ENCODE results near the gene COL9A1.
"Not testable (repeated sequence)": the region's sequence is repeated elsewhere in the genome, so short reads cannot be mapped to it uniquely, and the experiment has no call there.

COL9A1 gene

DNA sequence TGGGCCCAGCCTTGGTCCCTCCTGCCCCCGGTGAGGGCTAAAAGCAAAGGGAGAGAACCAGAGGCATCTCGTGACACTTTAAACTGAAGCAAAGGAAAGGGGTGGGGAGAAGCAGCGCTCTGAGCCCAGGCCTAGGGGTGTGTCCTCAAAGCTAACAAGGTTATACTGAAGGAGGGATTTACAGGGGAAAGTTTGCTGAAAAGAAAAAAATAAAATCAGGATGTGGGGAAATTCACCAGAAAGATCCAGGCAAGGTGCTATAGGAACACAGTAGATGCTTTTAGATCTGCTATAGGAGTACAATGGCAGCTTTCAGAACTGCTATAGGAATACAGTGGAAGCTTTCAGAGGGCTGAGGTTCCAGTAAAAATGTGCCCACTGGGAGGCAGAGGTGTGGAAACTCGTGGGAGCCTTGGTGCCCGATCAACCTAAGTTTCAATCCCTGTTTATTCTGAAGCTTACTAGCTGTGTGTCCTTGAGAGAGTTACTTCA, at the start of gene COL9A1:
Gene COL9A1, minus strand, starts transcription at position 51 of the 492 bp plus-strand sequence. CDS start 160 bp downstream, outside the sequence.
- no peaks in the 10 kb centered on the region for H3K4me1 Mint-ChIP-seq (ENCODE audit: low read depth)
- peaks cover 9% of the 10 kb centered on the region for H3K27me3 Mint-ChIP-seq (ENCODE audit: low read depth)
- H3K27ac Mint-ChIP-seq: no peak within 1 kb of the TSS

DNA sequence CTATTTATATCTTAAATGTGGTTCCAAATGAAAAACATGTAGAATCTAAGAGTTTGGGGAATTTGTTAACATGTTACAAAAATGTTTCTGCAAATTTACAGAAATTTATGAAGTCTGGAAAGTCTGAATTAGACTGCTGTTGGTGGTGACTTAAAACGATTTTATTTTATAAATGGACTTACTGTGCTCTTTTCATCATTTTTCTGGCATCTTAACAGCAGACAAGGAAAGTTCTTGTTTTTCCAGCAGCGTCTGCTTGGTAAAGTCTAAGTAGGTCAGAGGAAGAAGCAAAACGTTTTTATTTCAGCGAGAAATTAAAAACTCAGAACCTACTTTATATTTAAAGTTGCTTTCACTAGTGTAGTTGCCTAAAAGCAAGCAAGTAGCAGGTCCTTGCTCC, 48.6 kb upstream of the COL9A1 start:
- Mint-ChIP-seq H3K9me3 (no peaks in the 10 kb centered on the region), H3K4me1 (ENCODE audit: low read depth) (no peaks in the 10 kb centered on the region), H3K27me3 (ENCODE audit: low read depth) (peaks cover 4% of the 10 kb centered on the region), H3K4me3 (no peak overlapping the region), H3K36me3 (ENCODE audit: low read depth) (no peaks in the 10 kb centered on the region), H3K27ac (no peak overlapping the region)

More for the DNA sequence above, at the start of gene COL9A1:
- H3K4me3 Mint-ChIP-seq: no peak within 1 kb of the TSS
- no peaks in the 10 kb centered on the region for H3K9me3 Mint-ChIP-seq
- no peaks in the 10 kb centered on the region for H3K36me3 Mint-ChIP-seq (ENCODE audit: low read depth)

DNA sequence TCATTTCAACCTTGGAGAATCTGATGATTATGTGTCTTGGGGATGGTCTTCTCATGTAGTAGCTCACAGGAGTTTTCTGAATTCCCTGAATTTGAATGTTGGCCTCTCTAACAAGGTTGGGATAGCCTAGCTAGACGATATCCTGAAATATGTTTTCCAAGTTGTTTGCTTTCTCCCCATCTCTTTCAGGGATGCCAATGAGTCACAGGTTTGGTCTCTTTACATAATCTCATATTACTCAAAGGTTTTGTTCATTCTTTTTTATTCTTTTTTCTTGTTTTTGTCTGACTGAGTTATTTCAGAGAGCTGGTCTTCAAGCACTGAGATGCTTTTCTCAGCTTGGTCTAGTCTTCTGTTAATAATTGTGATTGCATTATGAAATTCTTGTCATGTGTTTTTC, 42.7 kb upstream of the COL9A1 start:
- Mint-ChIP-seq H3K4me3 (no peak overlapping the region), H3K36me3 (ENCODE audit: low read depth) (no peaks in the 10 kb centered on the region), H3K27me3 (ENCODE audit: low read depth) (no peaks in the 10 kb centered on the region), H3K27ac (no peak overlapping the region), H3K9me3 (no peaks in the 10 kb centered on the region), H3K4me1 (ENCODE audit: low read depth) (no peaks in the 10 kb centered on the region)

DNA sequence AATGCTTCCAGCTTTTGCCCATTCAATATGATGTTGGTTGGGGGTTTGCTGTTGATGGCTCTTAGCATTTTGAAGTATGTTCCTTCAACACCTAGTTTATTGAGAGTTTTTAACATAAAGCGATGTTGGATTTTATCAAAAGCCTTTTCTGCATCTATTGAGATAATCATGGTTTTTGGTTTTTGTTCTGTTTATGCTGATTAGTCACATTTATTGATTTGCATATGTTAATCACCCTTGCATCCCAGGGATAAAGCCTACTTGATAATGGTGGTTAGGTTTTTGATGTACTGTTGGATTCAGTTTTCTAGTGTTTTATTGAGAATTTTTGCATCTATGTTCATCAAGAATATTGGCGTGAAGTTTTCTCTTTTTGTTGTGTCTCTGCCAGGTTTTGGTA, 40.4 kb upstream of the COL9A1 start:
- Mint-ChIP-seq H3K27me3 (ENCODE audit: low read depth) (no peaks in the 10 kb centered on the region), H3K27ac (no peak overlapping the region), H3K36me3 (ENCODE audit: low read depth) (no peaks in the 10 kb centered on the region), H3K4me3 (no peak overlapping the region), H3K4me1 (ENCODE audit: low read depth) (no peaks in the 10 kb centered on the region), H3K9me3 (no peaks in the 10 kb centered on the region)

DNA sequence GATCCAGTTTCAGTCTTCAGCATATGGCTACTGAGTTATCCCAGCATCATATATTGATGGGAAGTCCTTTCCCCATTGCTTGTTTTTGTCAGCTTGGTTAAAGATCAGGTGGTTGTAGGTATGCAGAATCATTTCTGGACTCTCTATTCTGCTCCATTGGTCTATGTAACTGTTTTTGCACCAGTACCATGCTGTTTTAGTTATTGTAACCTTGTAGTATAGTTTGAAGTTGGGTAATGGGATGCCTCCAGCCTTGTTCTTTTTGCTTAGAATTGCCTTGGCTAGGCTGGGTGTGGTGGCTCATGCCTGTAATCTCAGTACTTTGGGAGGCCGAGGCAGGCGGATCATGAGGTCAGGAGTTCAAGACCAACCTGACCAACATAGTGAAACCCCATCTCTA, 36.9 kb upstream of the COL9A1 start:
- not testable (repeated sequence) for H3K27me3 Mint-ChIP-seq (ENCODE audit: low read depth); H3K4me1 Mint-ChIP-seq (ENCODE audit: low read depth)

DNA sequence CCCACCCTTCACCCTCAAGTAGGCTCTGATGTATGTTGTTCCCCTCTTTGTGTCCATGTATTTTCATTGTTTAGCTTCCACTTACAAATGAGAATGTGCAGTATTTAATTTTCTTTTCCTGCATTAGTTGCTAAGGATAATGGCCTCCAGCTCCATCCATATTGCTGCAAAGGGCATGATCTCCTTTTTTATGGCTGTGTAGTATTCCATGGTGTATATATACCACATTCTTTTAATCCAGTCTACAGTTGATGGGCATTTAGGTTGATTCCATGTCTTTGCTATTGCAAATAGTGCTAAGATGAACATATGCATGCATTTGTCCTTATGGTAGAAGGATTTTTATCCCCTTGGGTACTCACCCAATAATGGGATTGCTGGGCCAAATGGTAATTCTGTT, 35.9 kb upstream of the COL9A1 start:
- H3K36me3 Mint-ChIP-seq (ENCODE audit: low read depth): no peaks in the 10 kb centered on the region
- no peaks in the 10 kb centered on the region for H3K4me1 Mint-ChIP-seq (ENCODE audit: low read depth)
- no peaks in the 10 kb centered on the region for H3K27me3 Mint-ChIP-seq (ENCODE audit: low read depth)
- H3K4me3 Mint-ChIP-seq: no peak overlapping the region
- H3K9me3 Mint-ChIP-seq: no peaks in the 10 kb centered on the region
- no peak overlapping the region for H3K27ac Mint-ChIP-seq

More for the DNA sequence above, 36.9 kb upstream of the COL9A1 start:
- not testable (repeated sequence) for H3K27ac Mint-ChIP-seq; H3K36me3 Mint-ChIP-seq (ENCODE audit: low read depth); H3K4me3 Mint-ChIP-seq; H3K9me3 Mint-ChIP-seq

DNA sequence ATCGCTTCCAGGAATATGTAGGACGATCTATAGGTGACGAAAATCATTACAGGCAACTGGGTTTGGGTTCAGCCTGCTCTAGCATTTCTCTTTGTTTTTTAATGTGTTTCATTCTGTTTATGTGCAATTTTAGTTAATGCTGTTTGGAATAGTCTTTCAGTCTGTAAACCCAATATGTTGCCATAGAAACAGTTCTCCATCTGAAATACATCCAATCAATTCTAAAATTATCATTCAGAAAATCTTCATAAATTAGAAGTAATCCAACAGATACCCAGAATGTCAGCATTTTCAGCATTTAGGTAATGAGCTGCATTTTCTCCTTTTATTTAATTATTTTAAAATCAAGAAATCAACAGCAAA, 34.8 kb upstream of the COL9A1 start:
- no peak overlapping the region for H3K4me3 Mint-ChIP-seq
- peaks cover 4% of the 10 kb centered on the region for H3K27me3 Mint-ChIP-seq (ENCODE audit: low read depth)

DNA sequence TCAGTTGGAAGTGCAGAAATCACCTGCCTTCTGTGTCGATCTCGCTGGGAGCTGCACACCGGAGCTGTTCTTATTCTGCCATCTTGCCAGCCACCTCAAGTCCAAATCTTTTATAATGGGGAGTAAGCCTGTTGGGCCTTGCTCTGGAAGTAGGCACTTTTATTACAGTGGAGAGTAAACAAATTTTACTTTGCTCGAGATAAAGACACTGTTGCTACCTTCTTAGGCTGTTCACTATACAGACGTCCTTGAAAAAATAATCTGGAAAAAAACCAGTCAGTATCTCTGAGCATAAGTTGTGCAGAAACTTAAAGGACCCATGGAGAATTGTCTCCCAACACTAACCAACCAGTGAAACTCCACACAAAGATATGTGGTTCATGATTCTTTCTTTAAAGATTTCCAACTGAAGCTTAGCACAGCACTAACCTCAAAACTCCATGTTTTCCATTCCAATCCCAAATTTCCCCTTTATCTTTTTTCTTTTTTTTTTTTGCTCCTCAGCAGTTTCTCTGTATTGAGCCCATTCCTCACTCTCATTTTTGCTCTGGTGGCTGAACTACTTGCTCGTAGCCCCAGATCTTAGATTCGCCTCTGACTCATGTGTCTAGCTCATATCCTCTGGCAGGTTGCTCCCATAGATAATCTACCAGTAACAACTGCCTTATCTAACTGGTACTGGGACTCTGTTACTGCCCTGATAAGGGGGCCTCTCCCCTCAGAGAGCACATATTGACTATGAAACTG, 34.3 kb upstream of the COL9A1 start:
- Mint-ChIP-seq H3K27ac (no peak overlapping the region), H3K4me3 (no peak overlapping the region), H3K36me3 (ENCODE audit: low read depth) (no peaks in the 10 kb centered on the region), H3K27me3 (ENCODE audit: low read depth) (peaks cover 4% of the 10 kb centered on the region), H3K4me1 (ENCODE audit: low read depth) (no peaks in the 10 kb centered on the region), H3K9me3 (no peaks in the 10 kb centered on the region)

More for the DNA sequence above, 34.8 kb upstream of the COL9A1 start:
- Mint-ChIP-seq H3K36me3 (ENCODE audit: low read depth) (no peaks in the 10 kb centered on the region), H3K9me3 (no peaks in the 10 kb centered on the region), H3K4me1 (ENCODE audit: low read depth) (no peaks in the 10 kb centered on the region), H3K27ac (no peak overlapping the region)

DNA sequence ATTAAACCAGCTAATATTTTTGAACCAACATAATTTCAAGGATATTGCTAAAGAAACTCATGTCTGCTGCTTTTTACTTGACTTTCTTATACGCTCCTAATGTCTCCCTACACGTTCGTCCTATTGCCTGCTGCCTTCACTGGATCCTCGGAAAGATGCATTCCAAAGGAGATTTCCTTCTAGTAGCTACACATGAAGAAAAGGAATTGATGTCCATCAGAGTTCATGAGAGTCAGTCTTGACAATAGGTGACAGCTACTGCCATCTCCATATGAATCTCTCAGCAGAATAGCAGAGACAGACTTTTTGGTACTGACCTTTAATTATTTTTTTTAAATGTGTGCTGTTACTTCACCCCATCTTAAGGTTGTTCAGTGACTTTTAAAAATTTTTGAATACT, 24.2 kb upstream of the COL9A1 start:
- Mint-ChIP-seq H3K27ac (no peak overlapping the region), H3K4me3 (no peak overlapping the region), H3K27me3 (ENCODE audit: low read depth) (peaks cover 7% of the 10 kb centered on the region), H3K9me3 (no peaks in the 10 kb centered on the region), H3K36me3 (ENCODE audit: low read depth) (no peaks in the 10 kb centered on the region), H3K4me1 (ENCODE audit: low read depth) (no peaks in the 10 kb centered on the region)

DNA sequence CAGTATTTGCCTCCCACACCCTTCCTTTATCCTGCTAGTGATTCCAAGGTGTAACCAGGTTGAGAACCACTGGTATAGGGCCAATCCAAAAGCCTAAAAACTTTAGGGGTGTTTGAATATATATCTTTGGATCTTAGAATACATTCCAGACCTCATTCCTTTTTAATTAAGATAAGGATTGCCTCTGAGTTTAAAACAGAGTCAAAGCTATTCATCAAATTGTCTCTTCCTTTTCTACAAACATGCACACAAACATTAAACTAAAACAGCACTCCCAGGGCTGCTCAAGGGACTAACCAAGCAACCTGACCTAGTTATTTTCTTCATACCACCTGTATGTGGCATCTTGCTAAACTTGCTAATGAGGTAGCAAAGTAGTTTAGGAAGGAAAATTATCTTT, 22.1 kb upstream of the COL9A1 start:
- H3K4me3 Mint-ChIP-seq: no peak overlapping the region
- H3K27me3 Mint-ChIP-seq (ENCODE audit: low read depth): peaks cover 7% of the 10 kb centered on the region
- no peaks in the 10 kb centered on the region for H3K4me1 Mint-ChIP-seq (ENCODE audit: low read depth)
- no peak overlapping the region for H3K27ac Mint-ChIP-seq
- H3K36me3 Mint-ChIP-seq (ENCODE audit: low read depth): no peaks in the 10 kb centered on the region
- H3K9me3 Mint-ChIP-seq: no peaks in the 10 kb centered on the region

DNA sequence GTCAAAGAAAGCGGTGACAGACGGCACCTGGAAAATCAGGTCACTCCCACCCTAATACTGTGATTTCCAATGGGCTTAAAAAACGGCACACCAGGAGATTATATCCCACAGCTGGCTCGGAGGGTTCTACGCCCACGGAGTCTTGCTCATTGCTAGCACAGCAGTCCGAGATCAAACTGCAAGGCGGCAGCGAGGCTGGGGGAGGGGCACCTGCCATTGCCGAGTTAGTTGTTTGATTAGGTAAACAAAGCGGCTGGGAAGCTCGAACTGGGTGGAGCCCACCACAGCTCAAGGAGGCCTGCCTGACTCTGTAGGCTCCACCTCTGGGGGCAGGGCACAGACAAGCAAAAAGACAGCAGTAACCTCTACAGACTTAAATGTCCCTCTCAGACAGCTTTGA, 14.9 kb upstream of the COL9A1 start:
- not testable (repeated sequence) for H3K36me3 Mint-ChIP-seq (ENCODE audit: low read depth); H3K27me3 Mint-ChIP-seq (ENCODE audit: low read depth); H3K4me1 Mint-ChIP-seq (ENCODE audit: low read depth); H3K9me3 Mint-ChIP-seq; H3K27ac Mint-ChIP-seq; H3K4me3 Mint-ChIP-seq

DNA sequence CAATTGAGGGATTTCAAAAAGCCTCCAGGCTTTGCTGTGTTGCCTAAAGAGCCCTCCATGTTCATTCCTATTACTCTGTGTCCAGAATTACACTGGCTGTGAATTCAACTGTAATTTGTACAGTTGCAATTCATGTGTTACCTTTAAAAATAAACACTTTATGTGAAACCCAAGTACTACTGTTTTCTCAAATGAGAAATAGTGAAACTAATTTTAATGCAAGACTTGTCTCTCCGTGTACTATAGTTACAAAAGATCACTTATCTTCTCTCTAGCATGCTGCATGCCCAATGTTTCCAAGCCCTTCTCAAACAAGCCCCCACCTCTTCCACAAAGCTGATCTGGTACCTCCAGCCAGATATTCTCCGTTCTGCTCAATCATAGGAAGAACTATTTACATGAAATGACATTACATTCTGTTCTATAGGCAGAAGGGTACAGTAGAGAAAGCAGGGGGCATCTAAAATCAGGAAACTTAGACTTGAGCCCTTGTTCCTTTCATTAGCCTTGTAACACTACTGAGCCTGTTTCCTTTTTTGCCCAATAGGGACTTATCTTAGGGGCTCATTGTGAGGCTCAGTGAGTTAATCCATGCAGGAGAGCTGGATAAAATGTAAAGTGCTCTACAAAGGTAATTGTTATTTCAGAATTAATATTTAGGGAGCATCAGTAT, 12.3 kb upstream of the COL9A1 start:
- H3K4me1 Mint-ChIP-seq (ENCODE audit: low read depth): no peaks in the 10 kb centered on the region
- H3K9me3 Mint-ChIP-seq: no peaks in the 10 kb centered on the region
- H3K27ac Mint-ChIP-seq: no peak overlapping the region
- H3K4me3 Mint-ChIP-seq: no peak overlapping the region
- peaks cover 4% of the 10 kb centered on the region for H3K27me3 Mint-ChIP-seq (ENCODE audit: low read depth)
- H3K36me3 Mint-ChIP-seq (ENCODE audit: low read depth): no peaks in the 10 kb centered on the region

DNA sequence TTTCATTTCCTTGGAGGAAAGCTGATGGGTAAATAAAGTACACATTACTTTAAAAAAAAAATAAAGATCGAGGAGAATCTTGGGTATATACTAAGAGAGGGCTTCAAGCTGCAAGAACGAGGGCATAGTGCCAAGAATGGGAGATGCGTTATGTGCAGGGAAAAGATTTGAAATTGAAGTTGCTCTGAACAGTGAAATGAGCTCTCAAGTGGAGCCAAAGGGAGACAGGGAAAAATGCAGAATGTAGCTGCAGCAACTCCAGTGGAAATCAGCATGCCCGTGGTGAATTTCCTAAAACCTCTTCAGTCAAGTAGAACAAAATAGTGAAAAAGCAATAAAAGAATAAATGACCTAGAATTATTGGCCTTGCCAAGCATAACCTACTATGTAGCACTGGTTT, 11.4 kb upstream of the COL9A1 start:
- Mint-ChIP-seq H3K9me3 (no peaks in the 10 kb centered on the region), H3K27me3 (ENCODE audit: low read depth) (peaks cover 4% of the 10 kb centered on the region), H3K27ac (no peak overlapping the region), H3K36me3 (ENCODE audit: low read depth) (no peaks in the 10 kb centered on the region), H3K4me1 (ENCODE audit: low read depth) (no peaks in the 10 kb centered on the region), H3K4me3 (no peak overlapping the region)

DNA sequence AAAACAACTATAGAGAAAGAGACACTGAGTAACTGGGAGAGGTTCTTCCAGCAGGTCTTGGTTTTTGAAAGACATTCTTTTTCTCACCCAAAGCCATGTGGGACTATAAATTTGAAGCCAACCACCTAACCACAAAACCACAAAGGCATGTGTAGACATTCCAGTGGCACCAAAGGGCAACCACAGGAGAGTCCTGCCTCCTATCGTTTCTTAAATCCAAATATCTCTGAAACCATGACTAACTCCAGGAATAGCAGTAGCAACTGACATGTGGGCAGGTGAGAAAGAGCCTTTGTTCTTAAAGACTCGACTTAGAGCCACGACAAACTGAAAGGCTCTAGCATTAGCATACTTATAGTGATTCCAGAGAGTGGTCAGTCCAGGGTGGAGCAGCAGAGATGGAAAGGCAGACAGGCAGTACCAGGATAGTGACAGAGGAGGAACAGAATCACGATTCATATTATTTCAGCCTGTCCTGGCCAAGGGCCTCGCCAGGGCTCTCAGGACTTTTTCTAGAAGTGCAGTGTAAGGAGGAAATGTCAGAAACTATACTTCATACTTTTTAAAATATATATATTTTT, 9.4 kb upstream of the COL9A1 start:
- Mint-ChIP-seq H3K4me3 (no peak overlapping the region), H3K27me3 (ENCODE audit: low read depth) (peaks cover 4% of the 10 kb centered on the region), H3K9me3 (no peaks in the 10 kb centered on the region), H3K36me3 (ENCODE audit: low read depth) (no peaks in the 10 kb centered on the region), H3K4me1 (ENCODE audit: low read depth) (no peaks in the 10 kb centered on the region), H3K27ac (no peak overlapping the region)

DNA sequence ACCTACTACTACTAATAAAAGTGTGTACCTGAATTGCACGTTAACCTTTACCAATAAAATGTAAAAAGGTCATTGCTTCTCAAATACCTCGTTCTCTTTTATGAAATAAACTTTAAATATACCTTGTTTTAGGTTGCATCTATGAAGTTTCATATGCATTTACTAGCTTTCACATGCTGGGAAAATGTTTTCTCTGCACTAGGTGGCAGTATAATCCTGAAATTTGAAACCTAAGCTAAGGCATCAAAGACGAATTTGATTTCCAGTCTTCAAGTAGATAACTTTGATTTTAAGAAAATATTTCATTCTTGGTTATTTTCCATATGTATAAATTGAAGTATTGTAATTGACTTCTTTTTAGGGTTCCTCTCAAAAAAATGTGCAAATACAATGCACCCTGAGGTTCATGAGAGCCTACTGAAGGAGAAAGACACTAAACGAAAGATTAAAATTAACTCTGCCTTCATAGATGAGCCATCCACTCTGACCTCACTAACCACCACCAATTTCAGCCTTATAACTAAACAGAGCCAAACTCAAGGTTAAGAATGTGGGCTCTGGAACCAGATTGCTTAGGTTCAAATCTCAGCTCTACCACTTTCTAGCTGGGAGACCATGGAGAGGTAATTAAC, 7.3 kb upstream of the COL9A1 start:
- no peak overlapping the region for H3K27ac Mint-ChIP-seq
- H3K9me3 Mint-ChIP-seq: no peaks in the 10 kb centered on the region
- no peaks in the 10 kb centered on the region for H3K36me3 Mint-ChIP-seq (ENCODE audit: low read depth)
- peaks cover 8% of the 10 kb centered on the region for H3K27me3 Mint-ChIP-seq (ENCODE audit: low read depth)
- no peak overlapping the region for H3K4me3 Mint-ChIP-seq
- H3K4me1 Mint-ChIP-seq (ENCODE audit: low read depth): no peaks in the 10 kb centered on the region

Data from T-helper 1 cell treated with Interleukin-12 subunit alpha and Interleukin-12 subunit beta and Interleukin-4 antibody, amounts not matched to agents 30 μg/mL and 1 μg/mL, for 36 hours (primary cell).